Activated CD4-positive, alpha-beta memory T cell treated with anti-CD3 and anti-CD28 coated beads for 36 hours (primary cell): ENCODE results near the gene UTP18. TPM values are rescaled to one million over a fixed set of nuclear protein-coding genes. Genes with fewer than 3 reads are reported as not detected.
"Not testable (repeated sequence)": the region's sequence is repeated elsewhere in the genome, so short reads cannot be mapped to it uniquely, and the experiment has no call there.

Experiments
- CTCF ChIA-PET: fragments of 350-600 bp; sonication (Branson Sonifier 250); formaldehyde crosslinking; loops from one replicate; lab custom pipeline; 2021; ENCODE audit warnings: antibody characterized with exemption, inconsistent platforms; lab: Charles Lee
- POLR2A ChIA-PET: fragments of 350-600 bp; sonication (Branson Sonifier 250); formaldehyde crosslinking; loops from one replicate; lab custom pipeline; 2021; ENCODE audit warnings: antibody characterized with exemption; lab: Charles Lee
- DNase-seq: peaks from one replicate; pipeline ENCODE4 v3.0.0-alpha.2; 2020
- H3K27ac Mint-ChIP-seq: one replicate; pipeline ENCODE4 v1.8.0; 2021; ENCODE audit warnings: mixed read lengths
- H3K27me3 Mint-ChIP-seq: one replicate; pipeline ENCODE4 v1.8.0; 2021; ENCODE audit warnings: mixed read lengths
- H3K36me3 Mint-ChIP-seq: one replicate; pipeline ENCODE4 v1.8.0; 2021; ENCODE audit warnings: mixed read lengths
- H3K4me1 Mint-ChIP-seq: one replicate; pipeline ENCODE4 v1.8.0; 2021; ENCODE audit warnings: low read depth, mixed read lengths
- H3K4me3 Mint-ChIP-seq: one replicate; pipeline ENCODE4 v1.8.0; 2021; ENCODE audit warnings: mild to moderate bottlenecking, mixed read lengths
- H3K9me3 Mint-ChIP-seq: one replicate; pipeline ENCODE4 v1.8.0; 2021; ENCODE audit warnings: mixed read lengths
- intact Hi-C: fragments of 100-400 bp; cut with micrococcal nuclease; formaldehyde crosslinking; loops from one replicate; pipeline ENCODE4 v1.15.1; 2023
- total RNA-seq, 2 experiments: library from RNA; stranded (reverse); gene quantifications; one replicate each; pipeline ENCODE4 v1.2.3, GENCODE V29; 2021

The UTP18 gene
- total RNA-seq, 2 experiments from 2014 or later = 65.5 to 68.5 TPM

GRCh38 chr17:51261024-51261963, 948 bp downstream of the UTP18 start:
- ChIA-PET POLR2A (interaction anchor here (1.1 to 1.4 kb wide), 3 partner anchors 14 to 108 kb away, joined by 3 to 4 read pairs (median 4); partner anchors contain the start of gene NME1), CTCF (no interaction called here)
- Mint-ChIP-seq H3K27ac (peak overlapping the region; percentile 98), H3K36me3 (peaks cover 26% of the 10 kb centered on the region), H3K4me1 (peaks cover 60% of the 10 kb centered on the region), H3K9me3 (no peaks in the 10 kb centered on the region), H3K27me3 (no peaks in the 10 kb centered on the region), H3K4me3 (peak overlapping the region; percentile 83)
- intact Hi-C loops = loop anchor here (2.0 kb wide), 3 partner anchors 14 to 394 kb away; partner anchors contain the start of genes NME2 and TOB1
- DNase-seq = no peak

GRCh38 chr17:51263006-51263405, 2.7 kb downstream of the UTP18 start:
- Mint-ChIP-seq H3K27ac (peak overlapping the region; percentile 64), H3K4me1 (peaks cover 54% of the 10 kb centered on the region), H3K27me3 (no peaks in the 10 kb centered on the region), H3K36me3 (peaks cover 34% of the 10 kb centered on the region), H3K4me3 (peak overlapping the region; percentile 68), H3K9me3 (no peaks in the 10 kb centered on the region)
- DNase-seq = no peak
- POLR2A ChIA-PET = no interaction called here
- CTCF ChIA-PET = interaction anchor here (0.5 kb wide), 1 partner anchor 36 kb away, joined by 3 read pairs; no protein-coding TSS in a partner anchor
- intact Hi-C loops = no loop called here

GRCh38 chr17:51264466-51264865, 4.1 kb downstream of the UTP18 start:
- POLR2A ChIA-PET = interaction anchor here (0.7 kb wide), 1 partner anchor 1770 kb away, joined by 3 read pairs; no protein-coding TSS in a partner anchor
- H3K9me3 Mint-ChIP-seq, CTCF ChIA-PET, intact Hi-C loops, H3K27me3 Mint-ChIP-seq, H3K27ac Mint-ChIP-seq, DNase-seq, H3K4me3 Mint-ChIP-seq: not testable (repeated sequence)
- Mint-ChIP-seq H3K36me3 (peaks cover 45% of the 10 kb centered on the region), H3K4me1 (peaks cover 44% of the 10 kb centered on the region)

GRCh38 chr17:51269991-51270390, 9.6 kb downstream of the UTP18 start:
- no peak overlapping the region for H3K4me3 Mint-ChIP-seq
- peaks cover 53% of the 10 kb centered on the region for H3K36me3 Mint-ChIP-seq
- peaks cover 32% of the 10 kb centered on the region for H3K4me1 Mint-ChIP-seq
- intact Hi-C loops = no loop called here
- H3K27ac Mint-ChIP-seq = peak overlapping the region; percentile 10
- POLR2A ChIA-PET = no interaction called here
- H3K27me3 Mint-ChIP-seq = no peaks in the 10 kb centered on the region
- no peak for DNase-seq
- CTCF ChIA-PET = no interaction called here
- no peaks in the 10 kb centered on the region for H3K9me3 Mint-ChIP-seq

- CTCF ChIA-PET = no interaction called here
- H3K27ac Mint-ChIP-seq = peak overlapping the region; percentile 10
These were observed 10.3 kb downstream of the UTP18 start for GRCh38 chr17:51270636-51271035.

GRCh38 chr17:51272812-51273211, 12.5 kb downstream of the UTP18 start:
- H3K36me3 Mint-ChIP-seq = peaks cover 59% of the 10 kb centered on the region
- no peak for DNase-seq
- no peak overlapping the region for H3K4me3 Mint-ChIP-seq
- peaks cover 30% of the 10 kb centered on the region for H3K4me1 Mint-ChIP-seq
- H3K27ac Mint-ChIP-seq = no peak overlapping the region
- CTCF ChIA-PET = interaction anchor here (0.6 kb wide), 1 partner anchor 27 kb away, joined by 3 read pairs; no protein-coding TSS in a partner anchor
- POLR2A ChIA-PET = no interaction called here
- intact Hi-C loops = no loop called here
- H3K9me3 Mint-ChIP-seq = no peaks in the 10 kb centered on the region
- H3K27me3 Mint-ChIP-seq = no peaks in the 10 kb centered on the region

More at GRCh38 chr17:51270636-51271035, 10.3 kb downstream of the UTP18 start:
- DNase-seq = no peak
- Mint-ChIP-seq H3K27me3 (no peaks in the 10 kb centered on the region), H3K9me3 (no peaks in the 10 kb centered on the region), H3K4me1 (peaks cover 36% of the 10 kb centered on the region), H3K4me3 (no peak overlapping the region), H3K36me3 (peaks cover 55% of the 10 kb centered on the region)
- intact Hi-C loops = no loop called here
- POLR2A ChIA-PET = no interaction called here

- H3K27ac Mint-ChIP-seq = no peak overlapping the region
These were observed 15.0 kb downstream of the UTP18 start for GRCh38 chr17:51275381-51275780.

GRCh38 chr17:51279183-51279582, 18.8 kb downstream of the UTP18 start:
- H3K4me1 Mint-ChIP-seq = peaks cover 20% of the 10 kb centered on the region
- no peaks in the 10 kb centered on the region for H3K27me3 Mint-ChIP-seq
- H3K36me3 Mint-ChIP-seq = peaks cover 61% of the 10 kb centered on the region
- H3K4me3 Mint-ChIP-seq = no peak overlapping the region
- CTCF ChIA-PET = interaction anchor here (0.6 kb wide), 1 partner anchor 1252 kb away, joined by 3 read pairs; no protein-coding TSS in a partner anchor
- no peak for DNase-seq
- intact Hi-C loops = no loop called here
- POLR2A ChIA-PET = no interaction called here
- no peaks in the 10 kb centered on the region for H3K9me3 Mint-ChIP-seq
- peak overlapping the region; percentile 7 for H3K27ac Mint-ChIP-seq

More at GRCh38 chr17:51275381-51275780, 15.0 kb downstream of the UTP18 start:
- no peak overlapping the region for H3K4me3 Mint-ChIP-seq
- H3K27me3 Mint-ChIP-seq = no peaks in the 10 kb centered on the region
- intact Hi-C loops = loop anchor here (2.0 kb wide), 1 partner anchor 15 kb away; the partner anchor contains the start of genes MBTD1 and UTP18
- CTCF ChIA-PET = no interaction called here
- no peak for DNase-seq
- no peaks in the 10 kb centered on the region for H3K9me3 Mint-ChIP-seq
- H3K4me1 Mint-ChIP-seq = peaks cover 34% of the 10 kb centered on the region
- H3K36me3 Mint-ChIP-seq = peaks cover 63% of the 10 kb centered on the region
- POLR2A ChIA-PET = interaction anchor here (1.3 kb wide), 1 partner anchor 14 kb away, joined by 3 read pairs; no protein-coding TSS in a partner anchor

GRCh38 chr17:51287412-51287811, 27.1 kb downstream of the UTP18 start:
- no peak for DNase-seq
- Mint-ChIP-seq H3K9me3 (no peaks in the 10 kb centered on the region), H3K36me3 (peaks cover 31% of the 10 kb centered on the region), H3K27me3 (no peaks in the 10 kb centered on the region), H3K4me1 (peaks cover 5% of the 10 kb centered on the region), H3K4me3 (no peak overlapping the region), H3K27ac (no peak overlapping the region)
- POLR2A ChIA-PET = interaction anchor here (0.6 kb wide), 1 partner anchor 172 kb away, joined by 6 read pairs; no protein-coding TSS in a partner anchor
- intact Hi-C loops = no loop called here
- CTCF ChIA-PET = no interaction called here

GRCh38 chr17:51289696-51290111, 29.4 kb downstream of the UTP18 start:
- H3K4me3 Mint-ChIP-seq = no peak overlapping the region
- ChIA-PET CTCF (no interaction called here), POLR2A (interaction anchor here (0.6 kb wide), 1 partner anchor 94 kb away, joined by 3 read pairs; no protein-coding TSS in a partner anchor)
- no peak for DNase-seq
- H3K27ac Mint-ChIP-seq = no peak overlapping the region
- no peaks in the 10 kb centered on the region for H3K27me3 Mint-ChIP-seq
- H3K36me3 Mint-ChIP-seq = peaks cover 44% of the 10 kb centered on the region
- peaks cover 5% of the 10 kb centered on the region for H3K4me1 Mint-ChIP-seq
- H3K9me3 Mint-ChIP-seq = no peaks in the 10 kb centered on the region
- intact Hi-C loops = no loop called here

- H3K27ac Mint-ChIP-seq, POLR2A ChIA-PET, CTCF ChIA-PET, intact Hi-C loops, H3K27me3 Mint-ChIP-seq, H3K4me3 Mint-ChIP-seq, H3K9me3 Mint-ChIP-seq, DNase-seq, H3K4me1 Mint-ChIP-seq: not testable (repeated sequence)
- peaks cover 35% of the 10 kb centered on the region for H3K36me3 Mint-ChIP-seq
These were observed 34.0 kb downstream of the UTP18 start for GRCh38 chr17:51294338-51294737.
